ENCODE measurements around the gene DLG5.

Gene DLG5

GRCh38 chr10:77795426-77796055 is 131.0 kb downstream of the DLG5 start:
- H3K27me3 Mint-ChIP-seq: peaks cover 9% of the 10 kb centered on the region
- no peaks in the 10 kb centered on the region for H3K9me3 Mint-ChIP-seq
- no peak overlapping the region for H3K27ac Mint-ChIP-seq
- H3K36me3 Mint-ChIP-seq (ENCODE audit: low read depth): no peaks in the 10 kb centered on the region
- H3K4me1 Mint-ChIP-seq (ENCODE audit: low read depth): peaks cover 8% of the 10 kb centered on the region
- H3K4me3 Mint-ChIP-seq: no peak overlapping the region

- Mint-ChIP-seq H3K4me1 (ENCODE audit: low read depth) (peaks cover 6% of the 10 kb centered on the region), H3K9me3 (no peaks in the 10 kb centered on the region), H3K27me3 (peaks cover 9% of the 10 kb centered on the region), H3K4me3 (no peak overlapping the region), H3K27ac (no peak overlapping the region), H3K36me3 (ENCODE audit: low read depth) (no peaks in the 10 kb centered on the region)
Measured at GRCh38 chr10:77794256-77795142, 132.1 kb downstream of the DLG5 start.

GRCh38 chr10:77793831-77794230 is 132.7 kb downstream of the DLG5 start:
- Mint-ChIP-seq H3K4me1 (ENCODE audit: low read depth) (no peaks in the 10 kb centered on the region), H3K4me3 (no peak overlapping the region), H3K27me3 (peaks cover 4% of the 10 kb centered on the region), H3K27ac (no peak overlapping the region), H3K36me3 (ENCODE audit: low read depth) (no peaks in the 10 kb centered on the region), H3K9me3 (no peaks in the 10 kb centered on the region)

GRCh38 chr10:77792155-77792554 is 134.4 kb downstream of the DLG5 start:
- no peaks in the 10 kb centered on the region for H3K4me1 Mint-ChIP-seq (ENCODE audit: low read depth)
- H3K9me3 Mint-ChIP-seq: no peaks in the 10 kb centered on the region
- H3K27ac Mint-ChIP-seq: no peak overlapping the region
- H3K27me3 Mint-ChIP-seq: no peaks in the 10 kb centered on the region
- no peaks in the 10 kb centered on the region for H3K36me3 Mint-ChIP-seq (ENCODE audit: low read depth)
- no peak overlapping the region for H3K4me3 Mint-ChIP-seq

GRCh38 chr10:77791506-77791905 is 135.0 kb downstream of the DLG5 start:
- Mint-ChIP-seq H3K27me3 (no peaks in the 10 kb centered on the region), H3K9me3 (no peaks in the 10 kb centered on the region), H3K36me3 (ENCODE audit: low read depth) (no peaks in the 10 kb centered on the region), H3K27ac (no peak overlapping the region), H3K4me1 (ENCODE audit: low read depth) (no peaks in the 10 kb centered on the region), H3K4me3 (no peak overlapping the region)

- H3K36me3 Mint-ChIP-seq (ENCODE audit: low read depth): no peaks in the 10 kb centered on the region
- peaks cover 4% of the 10 kb centered on the region for H3K9me3 Mint-ChIP-seq
- no peak overlapping the region for H3K27ac Mint-ChIP-seq
- H3K27me3 Mint-ChIP-seq: no peaks in the 10 kb centered on the region
- no peak overlapping the region for H3K4me3 Mint-ChIP-seq
- H3K4me1 Mint-ChIP-seq (ENCODE audit: low read depth): no peaks in the 10 kb centered on the region
Measured at GRCh38 chr10:77789861-77790260, 136.7 kb downstream of the DLG5 start.

- Mint-ChIP-seq H3K4me3 (no peak overlapping the region), H3K27ac (no peak overlapping the region), H3K9me3 (peaks cover 4% of the 10 kb centered on the region), H3K4me1 (ENCODE audit: low read depth) (no peaks in the 10 kb centered on the region), H3K36me3 (ENCODE audit: low read depth) (no peaks in the 10 kb centered on the region), H3K27me3 (no peaks in the 10 kb centered on the region)
Measured at GRCh38 chr10:77789016-77789415, 137.5 kb downstream of the DLG5 start.

GRCh38 chr10:77788496-77789010 is 138.0 kb downstream of the DLG5 start:
- Mint-ChIP-seq H3K27ac (no peak overlapping the region), H3K4me1 (ENCODE audit: low read depth) (no peaks in the 10 kb centered on the region), H3K9me3 (peaks cover 4% of the 10 kb centered on the region), H3K36me3 (ENCODE audit: low read depth) (no peaks in the 10 kb centered on the region), H3K27me3 (no peaks in the 10 kb centered on the region), H3K4me3 (no peak overlapping the region)

- Mint-ChIP-seq H3K27ac (no peak overlapping the region), H3K9me3 (peaks cover 4% of the 10 kb centered on the region), H3K27me3 (no peaks in the 10 kb centered on the region), H3K4me1 (ENCODE audit: low read depth) (no peaks in the 10 kb centered on the region), H3K36me3 (ENCODE audit: low read depth) (no peaks in the 10 kb centered on the region), H3K4me3 (no peak overlapping the region)
Measured at GRCh38 chr10:77787440-77787839, 139.1 kb downstream of the DLG5 start.

GRCh38 chr10:77784856-77785255 is 141.7 kb downstream of the DLG5 start:
- Mint-ChIP-seq H3K4me1 (ENCODE audit: low read depth) (no peaks in the 10 kb centered on the region), H3K27ac (no peak overlapping the region), H3K9me3 (peaks cover 4% of the 10 kb centered on the region), H3K4me3 (no peak overlapping the region), H3K27me3 (no peaks in the 10 kb centered on the region), H3K36me3 (ENCODE audit: low read depth) (no peaks in the 10 kb centered on the region)

- Mint-ChIP-seq H3K27me3 (no peaks in the 10 kb centered on the region), H3K27ac (no peak overlapping the region), H3K9me3 (peaks cover 5% of the 10 kb centered on the region), H3K4me3 (no peak overlapping the region), H3K4me1 (ENCODE audit: low read depth) (no peaks in the 10 kb centered on the region), H3K36me3 (ENCODE audit: low read depth) (no peaks in the 10 kb centered on the region)
Measured at GRCh38 chr10:77782328-77783061, 144.1 kb downstream of the DLG5 start.

GRCh38 chr10:77781451-77782327 is 144.9 kb downstream of the DLG5 start:
- H3K27me3 Mint-ChIP-seq: no peaks in the 10 kb centered on the region
- H3K27ac Mint-ChIP-seq: no peak overlapping the region
- H3K4me1 Mint-ChIP-seq (ENCODE audit: low read depth): no peaks in the 10 kb centered on the region
- no peaks in the 10 kb centered on the region for H3K36me3 Mint-ChIP-seq (ENCODE audit: low read depth)
- H3K9me3 Mint-ChIP-seq: peaks cover 8% of the 10 kb centered on the region
- H3K4me3 Mint-ChIP-seq: no peak overlapping the region

- Mint-ChIP-seq H3K27me3 (no peaks in the 10 kb centered on the region), H3K4me3 (no peak overlapping the region)
Measured at GRCh38 chr10:77780180-77780579, 146.4 kb downstream of the DLG5 start.

GRCh38 chr10:77776487-77776886 is 150.1 kb downstream of the DLG5 start:
- Mint-ChIP-seq H3K27ac (no peak overlapping the region), H3K4me1 (ENCODE audit: low read depth) (no peaks in the 10 kb centered on the region), H3K4me3 (no peak overlapping the region), H3K9me3 (peaks cover 18% of the 10 kb centered on the region), H3K27me3 (no peaks in the 10 kb centered on the region), H3K36me3 (ENCODE audit: low read depth) (peaks cover 6% of the 10 kb centered on the region)

More at GRCh38 chr10:77780180-77780579, 146.4 kb downstream of the DLG5 start:
- Mint-ChIP-seq H3K36me3 (ENCODE audit: low read depth) (peaks cover 6% of the 10 kb centered on the region), H3K9me3 (peaks cover 18% of the 10 kb centered on the region), H3K4me1 (ENCODE audit: low read depth) (no peaks in the 10 kb centered on the region), H3K27ac (no peak overlapping the region)

All from stimulated activated naive CD8-positive, alpha-beta T cell treated with anti-CD3 and anti-CD28 coated beads, Interleukin-15, Interleukin-2, amounts not matched to agents 100 ng/mL and 50 ng/mL, for 24 hours (primary cell).